Psoas muscle (tissue), 8 donors: ENCODE measurements around the gene VAV2. TPM values are rescaled to one million over a fixed set of nuclear protein-coding genes. Genes with fewer than 3 reads are reported as not detected.

Experiments used
- ATAC-seq, 4 donors: fragments of 200-7000 bp; cut with Tn5 transposase; one replicate each; pipeline ENCODE4 v1.9.1; 2020; ENCODE audit warnings: moderate library complexity in 3 of 4, mild to moderate bottlenecking in 2 of 4
- DNase-seq, 2 donors: peaks; one replicate each; pipeline ENCODE4 v3.0.0-alpha.2; 2020
- H3K27ac ChIP-seq: fragments of 200-600 bp; one replicate; pipeline ENCODE4 v1.8.0; 2022
- H3K27me3 ChIP-seq, 3 donors: fragments of 200-600 bp in 1 of 3; one replicate each; pipeline versions ENCODE4 v1.6.1 to v1.8.0; 2013 to 2022; ENCODE audit warnings: low read length in 2 of 3, mild to moderate bottlenecking in 2 of 3, moderate library complexity in 1 of 3; ENCODE audit not compliant: insufficient read depth in 3 of 3
- H3K36me3 ChIP-seq, 2 donors: fragments of 200-600 bp in 1 of 2; one replicate each; pipeline versions ENCODE4 v1.6.1 to v1.8.0; 2013 to 2022; ENCODE audit warnings: low read depth in 1 of 2, mild to moderate bottlenecking in 1 of 2, moderate library complexity in 1 of 2; ENCODE audit not compliant: insufficient read depth in 1 of 2
- H3K4me1 ChIP-seq: fragments of 200-600 bp; one replicate; pipeline ENCODE4 v1.8.0; 2022
- H3K4me3 ChIP-seq: fragments of 200-600 bp; one replicate; pipeline ENCODE4 v1.8.0; 2022; ENCODE audit warnings: mild to moderate bottlenecking
- H3K9me3 ChIP-seq: fragments of 200-600 bp; one replicate; pipeline ENCODE4 v1.8.0; 2022
- WGBS, 3 donors: extraction: QIAGEN DNeasy Blood & Tissue Kit; methylation state at CpG; one replicate each; pipeline versions ENCODE4 v1.1.6 to v1.1.7; 2013; 5-methylcytosine and 5-hydroxymethylcytosine counted together
- intact Hi-C, 2 donors: fragments of 100-400 bp; cut with DNase I; formaldehyde crosslinking; loops; one replicate each; pipeline versions ENCODE4 v1.11.0 to v1.14.2; 2022
- polyA plus RNA-seq, 3 donors: library from polyadenylated mRNA; stranded (reverse); fragments of 200-250 nt; gene quantifications; one replicate each; pipeline ENCODE4 v1.2.3, GENCODE V29; 2013
- total RNA-seq, 4 donors: library from RNA; stranded (reverse); fragmentation: NEBNext Ultra II Directional in 2 of 4; extraction: Animal tissue kit (Norgen Biotek cat#: 25700) in 2 of 4; gene quantifications; one replicate each; pipeline versions ENCODE4 v1.2.1 to v1.2.4, GENCODE V29; 2021 to 2023
- TF ChIP-seq, protein P1 (sequence below): fragments of 200-600 bp; IDR thresholded peaks from one replicate; pipeline ENCODE4 v1.8.0; 2022; ENCODE audit warnings: antibody characterized with exemption
- donor health status: healthy with polysubstance abuse.
- donor health status: DM: no; HTN: no; CAD: no; lungs with moderate emphysema.
- donor health status: Bipolar disorder and iron deficiency.
- donor health status: healthy.
- donor health status: DM: yes; HTN: yes; CAD: no.
- donor health status: DM: no; HTN: no; CAD: no.
- donor health status: DM: no; HTN: no; CAD: no.
- donor health status: DM: yes; HTN: yes; CAD: no.

Gene VAV2
- total and polyA plus RNA-seq, 7 donors, result 0.70 to 2.9 (median 1.4) TPM

DNA sequence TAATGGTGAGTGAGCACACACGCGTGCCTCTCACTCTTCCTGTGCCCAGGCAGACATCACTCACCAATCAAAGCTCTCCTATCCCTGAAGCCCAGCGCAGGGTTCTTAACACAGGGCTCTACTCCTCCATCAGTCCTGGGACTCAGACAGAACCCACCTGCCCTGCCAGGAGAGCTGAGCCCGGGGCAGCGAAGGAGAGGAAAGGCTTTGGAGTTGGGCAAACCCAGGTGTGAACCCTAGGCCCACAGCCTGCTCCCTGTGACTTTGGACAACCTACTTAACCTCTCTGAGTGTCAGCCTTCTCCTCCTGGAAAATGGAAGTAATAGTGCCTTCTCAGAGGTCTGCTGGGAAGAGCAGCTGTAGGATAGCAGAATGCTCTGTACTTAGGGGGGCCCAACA, 155.3 kb downstream of the VAV2 start:
- no peak for DNase-seq
- H3K27ac ChIP-seq, result no peak overlapping the region
- peaks cover 0 to 28% (median 0%) of the 10 kb centered on the region in 3 donors for H3K27me3 ChIP-seq
- no peak for ATAC-seq
- H3K4me1 ChIP-seq, result no peaks in the 10 kb centered on the region
- TF ChIP-seq, protein P1, sequence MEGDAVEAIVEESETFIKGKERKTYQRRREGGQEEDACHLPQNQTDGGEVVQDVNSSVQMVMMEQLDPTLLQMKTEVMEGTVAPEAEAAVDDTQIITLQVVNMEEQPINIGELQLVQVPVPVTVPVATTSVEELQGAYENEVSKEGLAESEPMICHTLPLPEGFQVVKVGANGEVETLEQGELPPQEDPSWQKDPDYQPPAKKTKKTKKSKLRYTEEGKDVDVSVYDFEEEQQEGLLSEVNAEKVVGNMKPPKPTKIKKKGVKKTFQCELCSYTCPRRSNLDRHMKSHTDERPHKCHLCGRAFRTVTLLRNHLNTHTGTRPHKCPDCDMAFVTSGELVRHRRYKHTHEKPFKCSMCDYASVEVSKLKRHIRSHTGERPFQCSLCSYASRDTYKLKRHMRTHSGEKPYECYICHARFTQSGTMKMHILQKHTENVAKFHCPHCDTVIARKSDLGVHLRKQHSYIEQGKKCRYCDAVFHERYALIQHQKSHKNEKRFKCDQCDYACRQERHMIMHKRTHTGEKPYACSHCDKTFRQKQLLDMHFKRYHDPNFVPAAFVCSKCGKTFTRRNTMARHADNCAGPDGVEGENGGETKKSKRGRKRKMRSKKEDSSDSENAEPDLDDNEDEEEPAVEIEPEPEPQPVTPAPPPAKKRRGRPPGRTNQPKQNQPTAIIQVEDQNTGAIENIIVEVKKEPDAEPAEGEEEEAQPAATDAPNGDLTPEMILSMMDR, result no peak
- intact Hi-C loops, result loop anchor here in 1 of 2 donors (5.0 kb wide), 1 partner anchor 80 kb away; no protein-coding TSS in a partner anchor
- no peaks in the 10 kb centered on the region for H3K9me3 ChIP-seq
- H3K4me3 ChIP-seq, result no peak overlapping the region
- WGBS, 3 donors, result 92 to 95% (median 93%) methylated on average over 5 of the region's 5 CpGs
- no peaks in the 10 kb centered on the region for H3K36me3 ChIP-seq

DNA sequence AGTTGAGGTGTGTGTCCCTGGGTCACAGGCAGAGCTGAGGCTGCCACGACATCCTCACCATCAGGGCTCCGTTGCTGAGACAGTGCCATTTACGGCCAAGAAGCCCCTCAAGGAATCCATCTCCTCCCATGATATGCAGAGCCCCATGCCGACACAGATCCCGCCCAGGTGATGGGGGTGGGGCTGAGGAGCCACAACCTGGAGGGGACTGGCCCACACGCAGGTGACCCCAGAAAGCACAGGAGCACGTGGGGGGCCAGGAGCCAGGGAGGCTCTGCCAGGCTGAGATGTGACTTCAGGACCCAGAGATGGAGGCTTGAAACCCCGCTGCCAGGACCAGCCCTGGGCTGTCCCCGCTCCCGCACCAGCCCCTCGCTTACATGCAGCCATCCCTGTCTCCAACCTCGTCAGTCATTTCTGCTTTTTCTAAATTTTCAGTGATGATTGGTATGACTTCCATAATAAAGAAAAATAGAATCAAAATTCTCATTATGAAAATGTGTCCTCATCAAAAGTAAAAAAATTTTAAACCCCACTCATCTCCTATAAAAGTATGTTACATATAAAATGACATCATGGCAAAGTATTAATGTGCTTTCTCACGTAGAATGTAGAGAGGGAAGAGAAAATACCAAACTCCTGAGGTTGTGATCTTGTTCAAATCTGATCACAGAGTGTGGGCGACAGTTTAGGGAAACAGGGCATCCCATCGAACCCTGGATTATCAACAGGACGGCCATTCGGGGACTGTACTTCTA, 155.9 kb downstream of the VAV2 start:
- Histone ChIP-seq H3K4me3 (no peak overlapping the region), H3K36me3 (no peaks in the 10 kb centered on the region), H3K9me3 (no peaks in the 10 kb centered on the region), H3K4me1 (no peaks in the 10 kb centered on the region), H3K27ac (no peak overlapping the region), H3K27me3 (peaks cover 0 to 25% (median 0%) of the 10 kb centered on the region in 3 donors)
- TF ChIP-seq, protein P1, result no peak
- no peak for DNase-seq
- no peak for ATAC-seq
- WGBS, 3 donors, result 90 to 93% (median 92%) methylated on average over 17 of the region's 17 CpGs
- intact Hi-C loops, result loop anchor here in 1 of 2 donors (5.0 kb wide), 1 partner anchor 81 kb away; no protein-coding TSS in a partner anchor

DNA sequence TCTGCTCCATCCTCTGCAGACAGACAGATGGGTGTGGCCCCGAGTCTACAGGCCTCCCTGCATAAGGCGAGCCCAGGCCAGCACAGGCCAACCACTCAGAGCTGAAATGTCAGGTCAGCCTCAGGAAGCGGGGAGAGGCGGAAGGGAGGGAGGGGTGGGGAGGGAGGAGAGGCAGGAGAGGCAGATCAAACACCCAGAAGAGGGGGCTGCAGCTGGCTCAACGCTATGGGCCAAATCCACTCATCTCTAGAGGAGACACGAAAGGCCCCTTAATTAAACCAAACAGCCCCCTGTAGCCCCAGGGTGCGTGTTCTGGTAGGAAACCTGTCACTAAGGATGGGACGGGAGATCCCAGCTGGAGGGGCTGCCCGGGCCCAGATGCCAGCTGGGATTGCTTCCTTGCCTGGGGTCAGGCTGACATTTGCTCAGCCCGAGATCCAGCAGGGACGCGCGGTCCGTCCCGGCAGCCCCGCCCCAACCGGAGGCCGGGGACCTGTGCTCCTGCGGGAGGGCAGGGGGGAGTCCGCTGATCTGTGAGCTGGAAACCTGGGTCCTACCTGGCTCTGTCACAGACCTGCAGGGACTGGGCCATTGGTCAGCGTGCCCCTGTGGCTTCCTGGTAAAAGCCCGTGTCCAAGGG, 156.7 kb downstream of the VAV2 start:
- DNase-seq, result no peak
- no peak overlapping the region for H3K27ac ChIP-seq
- no peaks in the 10 kb centered on the region for H3K9me3 ChIP-seq
- no peak overlapping the region for H3K4me3 ChIP-seq
- H3K27me3 ChIP-seq, result peaks cover 0 to 17% (median 0%) of the 10 kb centered on the region in 3 donors
- 47 to 66% (median 55%) methylated on average over 21 to 22 of the region's 22 CpGs for WGBS, 3 donors
- intact Hi-C loops, result loop anchor here in 1 of 2 donors (5.0 kb wide), 1 partner anchor 82 kb away; no protein-coding TSS in a partner anchor
- TF ChIP-seq, protein P1, result no peak
- no peak for ATAC-seq
- H3K4me1 ChIP-seq, result no peaks in the 10 kb centered on the region
- H3K36me3 ChIP-seq, result no peaks in the 10 kb centered on the region

DNA sequence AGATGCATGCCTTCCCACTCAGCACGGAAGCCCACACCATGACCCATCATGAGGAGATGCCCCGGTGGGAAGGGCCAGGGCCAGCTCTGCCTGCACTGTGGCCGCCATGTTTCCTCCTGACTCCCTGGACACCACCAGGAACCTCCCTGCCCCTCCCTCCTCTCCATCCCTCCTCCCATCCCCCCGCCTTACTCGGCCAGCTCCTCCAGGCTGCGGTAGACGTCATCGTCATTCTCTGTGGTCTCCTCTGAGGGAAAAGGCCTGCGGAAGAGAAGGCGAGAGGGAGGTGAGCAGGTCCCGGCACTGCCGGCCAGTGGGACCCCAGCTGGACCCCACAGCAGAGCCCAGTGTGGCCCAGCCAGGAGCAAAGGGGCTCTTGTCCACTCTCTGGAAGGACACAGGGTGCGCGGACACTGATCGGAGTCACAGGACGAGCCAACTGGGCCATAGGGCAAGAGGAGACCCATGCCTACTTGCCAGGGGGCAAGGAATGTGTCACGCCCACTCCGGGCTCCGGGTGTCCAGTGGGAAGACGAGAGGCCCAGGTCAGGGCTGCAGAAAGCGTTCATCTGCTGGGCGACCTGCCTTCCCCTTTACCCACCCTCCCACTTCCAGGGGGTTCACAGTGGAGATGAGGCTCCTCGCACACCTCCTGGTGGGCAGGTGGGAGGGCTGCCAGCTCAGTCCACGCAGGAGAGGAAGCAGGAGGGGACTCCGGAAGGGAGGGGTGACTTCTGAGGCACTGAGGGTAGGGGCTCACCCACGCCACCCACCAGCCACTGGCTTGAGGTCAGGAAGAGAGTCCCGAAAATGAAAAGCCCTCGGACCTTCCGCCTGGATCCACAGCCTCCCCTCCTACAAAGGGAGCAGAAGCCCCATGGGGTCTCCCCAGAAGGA, 157.8 kb downstream of the VAV2 start:
- ATAC-seq, result no peak
- Histone ChIP-seq H3K4me1 (no peaks in the 10 kb centered on the region), H3K4me3 (no peak overlapping the region), H3K9me3 (no peaks in the 10 kb centered on the region), H3K27ac (no peak overlapping the region), H3K27me3 (peaks cover 0 to 12% (median 0%) of the 10 kb centered on the region in 3 donors), H3K36me3 (no peaks in the 10 kb centered on the region)
- TF ChIP-seq, protein P1, result no peak
- intact Hi-C loops, result no loop called here
- 87 to 91% (median 89%) methylated on average over 28 to 29 of the region's 29 CpGs for WGBS, 3 donors
- DNase-seq, result no peak
